Measurements from ENCODE around the gene FBXW8. TPM values are rescaled to one million over a fixed set of nuclear protein-coding genes. Genes with fewer than 3 reads are reported as not detected.

FBXW8 gene
- polyA plus RNA-seq, 2 of the 4 experiments (the other 2 are of a cell fraction): 9.8 to 15.7 TPM

DNA sequence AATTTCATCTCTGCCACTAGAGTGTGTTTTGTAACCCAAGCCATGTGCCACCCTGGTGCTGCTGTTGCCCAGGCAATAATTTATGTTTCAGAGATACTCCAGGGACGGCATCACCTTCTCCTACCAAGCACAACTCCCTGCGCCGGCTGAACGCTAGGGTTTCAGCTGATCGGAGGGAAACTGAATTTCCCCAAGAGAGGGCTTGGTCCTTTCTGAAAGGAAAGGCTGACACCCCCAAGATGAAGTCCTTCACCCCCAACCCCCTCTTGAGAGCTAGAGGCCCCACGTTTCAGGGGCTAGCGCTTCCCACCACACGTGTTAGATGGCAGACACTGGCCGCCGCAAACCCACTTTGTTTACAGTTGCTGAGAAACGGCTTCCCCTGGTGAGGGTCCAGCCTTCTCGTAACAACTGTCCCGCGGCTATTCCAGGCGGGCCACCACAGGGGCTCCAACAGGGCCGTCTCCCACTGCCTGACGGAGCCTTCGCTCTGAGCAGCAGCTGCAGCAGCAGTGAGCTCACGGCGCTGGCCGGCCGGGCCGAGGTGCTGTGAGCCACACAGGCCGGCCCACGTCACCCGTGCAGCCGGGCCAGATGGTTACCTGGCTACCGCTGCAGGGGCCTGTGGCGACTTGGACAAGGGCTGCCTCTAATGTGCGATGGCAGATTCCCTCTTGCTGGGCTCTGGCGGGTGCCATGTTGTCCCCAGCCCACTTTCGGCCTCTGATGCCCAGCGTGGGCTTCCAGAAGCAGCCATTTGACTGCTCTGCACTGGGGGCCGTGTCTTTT is 122.0 kb downstream of the FBXW8 start:
- FAIRE-seq: no peak
- H3K4me3 ChIP-seq: no peak overlapping the region
- DNase-seq (ENCODE audit: low read depth in 1 of 2, low spot score in 1 of 2): no peak
- H3K27ac ChIP-seq: no peak overlapping the region
- ChIA-PET POLR2A (no interaction called here), CTCF (interaction anchor here (0.9 to 1.3 kb wide), 3 partner anchors 14 to 87 kb away, joined by 3 read pairs; no protein-coding TSS in a partner anchor)
- no peaks in the 10 kb centered on the region for H3K4me1 ChIP-seq
- H3K4me2 ChIP-seq: no peak overlapping the region
- WGBS (ENCODE audit: missing lambda C conversion rate): 95% methylated on average over 28 of the region's 34 CpGs
- no peak for TF ChIP-seq KDM1A (IDR thresholded peaks at IDR 0.05; ENCODE audit: low read depth)
- TF ChIP-seq, protein P1, sequence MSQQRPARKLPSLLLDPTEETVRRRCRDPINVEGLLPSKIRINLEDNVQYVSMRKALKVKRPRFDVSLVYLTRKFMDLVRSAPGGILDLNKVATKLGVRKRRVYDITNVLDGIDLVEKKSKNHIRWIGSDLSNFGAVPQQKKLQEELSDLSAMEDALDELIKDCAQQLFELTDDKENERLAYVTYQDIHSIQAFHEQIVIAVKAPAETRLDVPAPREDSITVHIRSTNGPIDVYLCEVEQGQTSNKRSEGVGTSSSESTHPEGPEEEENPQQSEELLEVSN (IDR thresholded peaks at IDR 0.05; ENCODE audit: borderline replicate concordance, low read depth): no peak
- no peaks in the 10 kb centered on the region for H3K9me3 ChIP-seq
- peak in 1 of 2 experiments; percentile 13; a peak in 3 of 6 replicates for ATAC-seq

DNA sequence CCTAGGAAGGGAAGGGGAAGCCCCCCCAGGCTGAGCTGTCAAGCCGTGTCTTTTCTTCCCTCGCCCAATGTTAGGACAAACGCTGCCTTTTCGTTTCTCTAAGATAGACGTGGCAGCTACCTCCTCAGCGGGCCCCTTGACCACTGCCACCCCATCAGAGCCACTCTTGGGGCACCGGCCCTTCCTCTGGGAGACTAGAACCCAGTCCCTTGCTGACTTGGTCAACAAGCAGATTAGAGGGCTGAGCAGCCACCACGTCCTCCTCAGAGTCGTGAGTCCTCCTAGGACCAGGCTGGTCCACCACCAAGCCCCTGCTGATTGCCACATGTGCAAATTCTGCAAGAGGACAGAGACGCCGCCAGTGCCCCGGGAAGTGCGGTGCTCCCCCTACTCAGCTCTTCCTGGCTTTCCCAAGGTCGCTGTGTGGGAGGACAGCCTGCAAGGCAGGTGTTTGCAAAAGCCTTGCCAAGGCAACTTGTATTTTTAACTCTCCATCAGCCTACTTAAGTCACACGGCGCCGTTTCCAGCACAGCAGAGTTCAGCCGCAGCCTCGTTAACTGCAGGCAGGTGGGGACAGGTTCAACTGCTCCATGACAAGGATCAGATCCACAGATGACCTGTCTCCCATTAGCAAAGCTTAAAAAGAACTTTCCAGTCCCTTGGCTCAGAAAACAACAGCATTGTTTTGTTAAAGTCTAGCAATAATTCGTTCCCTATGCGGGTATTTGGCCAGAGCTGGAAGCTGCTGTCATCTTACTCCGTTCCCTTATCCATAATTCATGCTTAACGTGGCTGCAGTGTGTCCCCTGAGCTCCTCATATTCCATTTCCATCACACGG is 122.9 kb downstream of the FBXW8 start:
- no peaks in the 10 kb centered on the region for H3K9me3 ChIP-seq
- H3K4me3 ChIP-seq: no peak overlapping the region
- no peak overlapping the region for H3K4me2 ChIP-seq
- no peak overlapping the region for H3K27ac ChIP-seq
- H3K4me1 ChIP-seq: no peaks in the 10 kb centered on the region
- WGBS (ENCODE audit: missing lambda C conversion rate): 90% methylated on average over 24 of the region's 24 CpGs
- FAIRE-seq (no peak), DNase-seq (ENCODE audit: low read depth in 1 of 2, low spot score in 1 of 2) (no peak), ATAC-seq (peak in 1 of 2 experiments; percentile 13; a peak in 2 of 6 replicates)
- CTCF ChIA-PET: interaction anchor here (1.0 to 1.3 kb wide), 4 partner anchors 18 to 117 kb away, joined by 3 to 4 read pairs (median 3); no protein-coding TSS in a partner anchor
- TF ChIP-seq CHD4 (IDR thresholded peaks at IDR 0.05; ENCODE audit: borderline replicate concordance) (no peak), MYC (IDR thresholded peaks at IDR 0.05; ENCODE audit: borderline replicate concordance, low read length) (no peak), NPAS2 (CRISPR knock-in tag; IDR thresholded peaks at IDR 0.05; ENCODE audit: borderline replicate concordance) (no peak)
- TF ChIP-seq, protein P1 (IDR thresholded peaks at IDR 0.05; ENCODE audit: borderline replicate concordance, low read depth): no peak
- TF ChIP-seq, protein P2, sequence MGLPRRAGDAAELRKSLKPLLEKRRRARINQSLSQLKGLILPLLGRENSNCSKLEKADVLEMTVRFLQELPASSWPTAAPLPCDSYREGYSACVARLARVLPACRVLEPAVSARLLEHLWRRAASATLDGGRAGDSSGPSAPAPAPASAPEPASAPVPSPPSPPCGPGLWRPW (IDR thresholded peaks at IDR 0.05): no peak
- POLR2A ChIA-PET: no interaction called here

DNA sequence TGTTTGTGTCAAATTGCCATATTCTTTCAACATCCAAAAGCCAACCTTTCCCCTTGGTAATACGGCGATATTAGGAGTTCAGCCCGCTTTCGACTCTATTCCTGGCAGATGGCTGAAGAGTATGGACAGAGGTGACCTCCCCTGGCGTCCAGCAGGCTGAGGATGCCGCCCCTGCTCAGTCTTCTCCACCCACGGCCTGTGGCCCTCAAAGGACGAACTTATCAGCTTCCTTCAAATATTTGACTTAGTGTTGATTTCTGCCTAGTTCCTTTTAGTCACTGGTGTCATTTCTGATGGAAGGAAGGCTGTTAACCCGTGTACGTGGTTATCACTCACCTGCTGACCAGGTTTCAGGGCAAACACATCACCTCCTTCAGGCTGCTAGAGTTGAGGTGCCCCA is 123.5 kb downstream of the FBXW8 start:
- H3K4me1 ChIP-seq: no peaks in the 10 kb centered on the region
- TF ChIP-seq, protein P3, sequence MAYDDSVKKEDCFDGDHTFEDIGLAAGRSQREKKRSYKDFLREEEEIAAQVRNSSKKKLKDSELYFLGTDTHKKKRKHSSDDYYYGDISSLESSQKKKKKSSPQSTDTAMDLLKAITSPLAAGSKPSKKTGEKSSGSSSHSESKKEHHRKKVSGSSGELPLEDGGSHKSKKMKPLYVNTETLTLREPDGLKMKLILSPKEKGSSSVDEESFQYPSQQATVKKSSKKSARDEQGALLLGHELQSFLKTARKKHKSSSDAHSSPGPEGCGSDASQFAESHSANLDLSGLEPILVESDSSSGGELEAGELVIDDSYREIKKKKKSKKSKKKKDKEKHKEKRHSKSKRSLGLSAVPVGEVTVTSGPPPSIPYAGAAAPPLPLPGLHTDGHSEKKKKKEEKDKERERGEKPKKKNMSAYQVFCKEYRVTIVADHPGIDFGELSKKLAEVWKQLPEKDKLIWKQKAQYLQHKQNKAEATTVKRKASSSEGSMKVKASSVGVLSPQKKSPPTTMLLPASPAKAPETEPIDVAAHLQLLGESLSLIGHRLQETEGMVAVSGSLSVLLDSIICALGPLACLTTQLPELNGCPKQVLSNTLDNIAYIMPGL (CRISPR knock-in tag; IDR thresholded peaks at IDR 0.05; ENCODE audit: borderline replicate concordance): no peak
- TF ChIP-seq NPAS2 (CRISPR knock-in tag; IDR thresholded peaks at IDR 0.05; ENCODE audit: borderline replicate concordance) (no peak), RFX5 (IDR thresholded peaks at IDR 0.05) (no peak)
- H3K27ac ChIP-seq: no peak overlapping the region
- 87% methylated on average over 10 of the region's 10 CpGs for WGBS (ENCODE audit: missing lambda C conversion rate)
- POLR2A ChIA-PET: no interaction called here
- DNase-seq (ENCODE audit: low read depth in 1 of 2, low spot score in 1 of 2) (no peak), FAIRE-seq (no peak), ATAC-seq (no peak; a peak in 1 of 6 replicates)
- H3K9me3 ChIP-seq: no peaks in the 10 kb centered on the region
- no peak overlapping the region for H3K4me2 ChIP-seq
- H3K4me3 ChIP-seq: no peak overlapping the region
- CTCF ChIA-PET: interaction anchor here (1.0 to 5.3 kb wide), 4 partner anchors 8 to 116 kb away, joined by 3 to 34 read pairs (median 4); no protein-coding TSS in a partner anchor

DNA sequence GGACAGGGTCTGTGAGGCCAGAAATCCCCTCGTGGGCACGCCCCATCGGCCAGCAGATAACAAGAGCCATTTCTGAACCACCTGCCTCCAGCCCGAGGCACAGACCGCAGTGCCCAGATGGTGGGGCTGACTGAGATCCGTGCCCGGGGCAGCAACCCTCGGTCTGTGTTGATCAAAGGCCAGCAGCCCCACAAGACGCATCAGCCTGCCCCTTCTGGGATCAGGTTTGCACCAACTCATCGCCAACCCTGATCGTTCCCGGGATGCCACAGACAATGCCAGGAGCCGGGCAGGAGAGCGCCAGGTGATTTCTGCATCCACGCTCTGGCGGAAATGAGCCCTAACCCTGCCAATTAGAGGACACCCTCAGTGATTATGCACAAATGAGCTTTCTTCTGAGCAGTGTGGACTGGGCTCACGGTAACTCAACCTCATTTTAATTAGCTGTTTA is 124.0 kb downstream of the FBXW8 start:
- Histone ChIP-seq H3K4me3 (no peak overlapping the region), H3K9me3 (no peaks in the 10 kb centered on the region), H3K4me1 (no peaks in the 10 kb centered on the region), H3K27ac (no peak overlapping the region), H3K4me2 (no peak overlapping the region)
- ChIA-PET POLR2A (no interaction called here), CTCF (interaction anchor here (1.1 to 5.3 kb wide), 3 partner anchors 9 to 116 kb away, joined by 3 to 34 read pairs (median 4); no protein-coding TSS in a partner anchor)
- TF ChIP-seq HOXA7 (CRISPR knock-in tag; IDR thresholded peaks at IDR 0.05) (no peak), MAFK (IDR thresholded peaks at IDR 0.05; ENCODE audit: partially characterized antibody) (no peak), HEYL (CRISPR knock-in tag; IDR thresholded peaks at IDR 0.05) (no peak), FOSL2 (IDR thresholded peaks at IDR 0.05) (no peak), FOSL2 (CRISPR knock-in tag; IDR thresholded peaks at IDR 0.05) (no peak), TP53 (CRISPR knock-in tag; IDR thresholded peaks at IDR 0.05) (no peak), FOSB (CRISPR knock-in tag; IDR thresholded peaks at IDR 0.05) (no peak), ESRRA (IDR thresholded peaks at IDR 0.05; ENCODE audit: borderline replicate concordance, low read length) (no peak), MYC (IDR thresholded peaks at IDR 0.05; ENCODE audit: borderline replicate concordance, low read length) (no peak), HOXB5 (CRISPR knock-in tag; IDR thresholded peaks at IDR 0.05) (no peak), CBX8 (IDR thresholded peaks at IDR 0.05) (no peak), ZNF302 (CRISPR knock-in tag; IDR thresholded peaks at IDR 0.05) (no peak), EHMT2 (IDR thresholded peaks at IDR 0.05; ENCODE audit: low read depth) (no peak), CBX2 (IDR thresholded peaks at IDR 0.05; ENCODE audit: borderline replicate concordance, low read depth) (no peak)
- TF ChIP-seq, protein P1 (IDR thresholded peaks at IDR 0.05; ENCODE audit: borderline replicate concordance, low read depth): no peak
- no peak for DNase-seq (ENCODE audit: low read depth in 1 of 2, low spot score in 1 of 2)
- ATAC-seq: no peak; a peak in 2 of 6 replicates
- FAIRE-seq: no peak
- WGBS (ENCODE audit: missing lambda C conversion rate): 89% methylated on average over 14 of the region's 17 CpGs
